HG03103 (cell line): ENCODE results near the gene EIF5A2.
A peak's percentile ranks its signal among the peaks of the same experiment; 100 is the strongest.
"Not testable (repeated sequence)": the region's sequence is repeated elsewhere in the genome, so short reads cannot be mapped to it uniquely, and the experiment has no call there.

Experiments
- ATAC-seq: cut with Tn5 transposase; IDR thresholded peaks from one replicate; pipeline ENCODE4 v1.9.1; 2021; ENCODE audit warnings: low read depth; ENCODE audit not compliant: unreplicated experiment

The EIF5A2 gene

GRCh38 chr3:170908235-170909116 is at the start of gene EIF5A2:
Gene EIF5A2 (minus strand): TSS chr3:170908637. CDS start chr3:170907806, 831 bp downstream.
- peak; percentile 88 for ATAC-seq

- no peak for ATAC-seq
Observed at GRCh38 chr3:170956647-170957046, 48.2 kb upstream of the EIF5A2 start.

GRCh38 chr3:170953736-170954135 is 45.3 kb upstream of the EIF5A2 start:
- no peak for ATAC-seq

DNA sequence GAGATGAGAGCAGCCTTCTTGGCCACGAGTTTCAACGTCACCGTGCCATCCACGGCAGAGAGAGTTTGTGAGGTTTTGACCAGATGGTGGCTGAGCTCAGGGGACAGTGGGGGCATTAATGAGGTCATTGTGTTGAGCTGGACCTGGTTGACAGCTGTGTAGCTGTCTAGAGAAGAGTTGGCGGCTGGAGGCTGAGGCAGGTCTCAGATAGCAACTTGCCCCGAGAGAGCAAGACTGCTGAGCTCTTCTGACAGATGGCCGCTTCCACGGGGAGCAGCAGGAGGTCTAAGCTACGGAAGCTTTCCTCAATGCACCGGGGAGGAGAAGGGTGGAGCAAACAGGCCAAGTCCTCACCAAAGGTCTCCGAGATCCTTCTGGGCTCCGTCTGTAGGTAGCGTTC is 44.8 kb upstream of the EIF5A2 start:
- ATAC-seq: no peak

DNA sequence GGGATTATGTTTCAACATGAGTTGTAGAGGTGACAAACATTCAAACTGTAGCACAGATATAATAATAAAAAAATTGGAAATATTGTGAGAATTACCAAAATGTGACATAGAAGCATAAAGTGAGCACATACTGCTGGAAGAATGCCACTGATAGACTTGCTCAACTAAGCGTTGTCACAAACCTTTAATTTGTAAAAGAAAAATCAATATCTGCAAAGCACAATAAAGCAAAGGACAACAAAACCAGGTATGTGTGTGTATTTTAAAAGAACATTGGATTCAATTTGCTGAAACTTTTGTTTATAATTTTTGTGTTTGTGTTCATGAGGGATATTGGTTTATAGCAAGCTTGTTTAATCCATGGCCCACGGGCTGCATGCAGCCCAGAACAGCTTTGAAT is 40.8 kb upstream of the EIF5A2 start:
- ATAC-seq: no peak

GRCh38 chr3:170947018-170947769 is 38.8 kb upstream of the EIF5A2 start:
- ATAC-seq: no peak

DNA sequence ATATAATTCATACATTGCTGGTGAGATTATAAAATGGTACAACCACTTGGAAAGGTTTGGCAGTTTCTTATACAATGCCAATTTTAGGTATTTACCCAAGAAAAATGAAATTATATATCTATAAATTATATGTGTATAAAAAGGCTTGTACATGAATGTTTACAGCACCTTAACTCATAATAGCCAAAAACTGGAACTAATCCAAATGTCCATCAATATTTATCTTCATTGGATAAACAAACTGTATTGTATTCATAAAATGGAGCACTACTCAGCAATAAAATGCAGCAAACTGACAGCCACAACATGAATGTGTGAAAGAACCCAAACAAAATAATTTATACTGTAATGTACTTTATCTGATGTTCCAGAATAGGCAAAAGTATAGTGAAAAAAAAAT is 33.6 kb upstream of the EIF5A2 start:
- no peak for ATAC-seq

- no peak for ATAC-seq
Observed at GRCh38 chr3:170941551-170941950, 33.1 kb upstream of the EIF5A2 start.

DNA sequence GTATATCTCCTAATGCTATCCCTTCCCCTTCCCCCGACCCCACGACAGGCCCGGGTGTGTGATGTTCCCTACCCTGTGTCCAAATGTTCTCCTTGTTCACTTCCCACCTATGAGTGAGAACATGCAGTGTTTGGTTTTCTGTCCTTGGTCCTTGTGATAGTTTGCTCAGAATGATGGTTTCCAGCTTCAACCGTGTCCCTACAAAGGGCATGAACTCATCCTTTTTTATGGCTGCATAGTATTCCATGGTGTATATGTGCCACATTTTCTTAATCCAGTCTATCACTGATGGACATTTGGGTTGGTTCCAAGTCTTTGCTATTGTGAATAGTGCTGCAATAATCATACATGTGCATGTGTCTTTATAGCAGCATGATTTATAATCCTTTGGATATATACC is 24.6 kb upstream of the EIF5A2 start:
- not testable (repeated sequence) for ATAC-seq

GRCh38 chr3:170923553-170923952 is 15.1 kb upstream of the EIF5A2 start:
- not testable (repeated sequence) for ATAC-seq

DNA sequence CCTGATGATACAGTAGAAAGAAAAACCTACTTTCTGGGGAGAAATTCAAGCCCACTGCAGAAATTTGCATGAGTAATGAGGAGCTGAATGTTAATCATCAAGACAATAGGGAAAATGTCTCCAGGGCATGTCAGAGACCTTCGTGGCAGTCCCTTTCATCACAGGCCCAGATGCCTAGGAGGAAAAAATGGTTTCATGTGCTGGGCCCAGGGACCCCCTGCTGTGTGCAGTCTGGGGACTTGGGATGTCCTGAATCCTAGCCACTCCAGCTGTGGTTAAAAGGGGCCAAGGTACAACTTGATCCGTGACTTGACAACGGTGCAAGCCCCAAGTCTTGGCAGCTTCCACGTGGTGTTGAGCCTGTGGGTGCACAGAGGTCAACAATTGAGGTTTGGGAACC is 10.3 kb upstream of the EIF5A2 start:
- no peak for ATAC-seq

GRCh38 chr3:170914690-170915089 is 6.3 kb upstream of the EIF5A2 start:
- no peak for ATAC-seq

- no peak for ATAC-seq
Observed at GRCh38 chr3:170914212-170914611, 5.8 kb upstream of the EIF5A2 start.

- ATAC-seq: no peak
Observed at GRCh38 chr3:170911051-170911450, 2.6 kb upstream of the EIF5A2 start.

- no peak for ATAC-seq
Observed at GRCh38 chr3:170910542-170910941, 2.1 kb upstream of the EIF5A2 start.

DNA sequence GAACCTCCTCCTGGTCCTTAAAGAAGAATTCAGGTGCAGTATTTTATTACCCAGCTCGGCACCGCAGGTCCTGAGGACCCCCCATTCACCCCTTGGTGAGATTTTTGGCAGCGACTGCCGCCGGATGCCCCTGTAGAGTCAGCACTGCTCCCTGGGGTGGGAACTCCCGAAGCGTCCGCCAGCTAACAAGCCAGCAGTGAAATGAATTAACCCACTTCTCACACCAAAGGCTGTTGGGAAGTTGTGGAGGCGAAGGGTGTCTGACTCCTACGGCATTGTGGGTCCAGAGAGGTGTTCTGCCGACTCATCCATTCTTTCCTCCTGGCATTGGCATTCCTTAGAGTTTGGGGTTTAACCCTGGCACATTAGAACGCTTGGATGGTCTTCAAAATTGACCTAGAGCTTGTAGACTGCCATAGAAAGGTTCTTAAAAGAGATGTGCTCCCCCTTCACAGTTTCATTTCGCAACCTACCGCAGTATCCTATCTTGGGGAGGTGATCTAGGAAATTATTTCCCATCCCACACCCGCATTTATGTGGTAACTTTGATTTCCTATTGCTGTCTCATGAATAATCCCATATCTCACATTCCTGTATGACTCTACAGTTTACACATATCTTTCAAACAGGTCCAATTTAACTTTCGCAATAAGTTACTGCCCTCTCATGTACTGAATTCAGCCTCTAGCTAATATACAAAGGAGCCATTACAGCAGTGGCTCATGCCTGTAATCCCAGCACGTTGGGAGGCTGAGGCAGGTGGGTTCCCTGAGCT is 879 bp upstream of the EIF5A2 start:
- no peak for ATAC-seq

- no peak for ATAC-seq
Observed at GRCh38 chr3:170907637-170908234, 701 bp downstream of the EIF5A2 start.

- ATAC-seq: no peak
Observed at GRCh38 chr3:170905862-170906261, 2.6 kb downstream of the EIF5A2 start.

DNA sequence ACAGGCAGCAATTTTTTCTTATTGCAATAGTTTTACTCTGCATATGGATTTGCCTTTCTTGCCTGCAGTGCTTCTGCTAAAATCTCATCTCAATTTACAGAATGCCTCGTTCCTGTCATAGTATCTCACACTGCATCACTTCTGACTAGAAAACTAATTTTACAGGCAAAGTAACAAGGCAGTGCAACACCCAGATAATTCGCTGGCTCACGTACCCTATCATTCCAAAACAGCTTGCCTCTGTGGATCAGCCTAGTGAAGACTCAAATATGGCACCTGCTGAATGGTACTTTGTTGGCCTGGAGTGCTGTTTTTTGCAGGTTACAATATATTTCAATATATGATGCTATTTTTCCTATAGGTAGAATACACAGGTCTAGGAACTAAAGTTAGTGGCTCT is 5.3 kb downstream of the EIF5A2 start:
- no peak for ATAC-seq

DNA sequence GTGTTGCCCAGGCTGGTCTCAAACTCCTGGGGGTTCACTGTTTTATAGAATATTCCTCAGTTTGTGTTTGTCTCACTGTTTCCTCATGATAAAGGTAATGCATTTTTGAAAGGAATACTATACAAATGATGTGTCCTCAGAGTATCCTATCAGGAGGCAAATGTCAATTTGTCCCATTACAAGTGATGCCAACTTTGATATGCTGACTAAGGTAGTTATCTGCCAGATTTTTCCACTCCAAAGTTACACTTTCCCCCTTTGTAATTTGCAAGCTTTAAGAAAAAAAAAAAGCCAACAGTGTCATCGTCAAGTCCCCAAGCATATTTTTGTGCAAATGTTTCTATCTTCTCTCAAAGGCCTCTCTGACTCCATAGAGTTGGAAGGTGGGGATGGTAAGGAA is 9.0 kb downstream of the EIF5A2 start:
- ATAC-seq: no peak

DNA sequence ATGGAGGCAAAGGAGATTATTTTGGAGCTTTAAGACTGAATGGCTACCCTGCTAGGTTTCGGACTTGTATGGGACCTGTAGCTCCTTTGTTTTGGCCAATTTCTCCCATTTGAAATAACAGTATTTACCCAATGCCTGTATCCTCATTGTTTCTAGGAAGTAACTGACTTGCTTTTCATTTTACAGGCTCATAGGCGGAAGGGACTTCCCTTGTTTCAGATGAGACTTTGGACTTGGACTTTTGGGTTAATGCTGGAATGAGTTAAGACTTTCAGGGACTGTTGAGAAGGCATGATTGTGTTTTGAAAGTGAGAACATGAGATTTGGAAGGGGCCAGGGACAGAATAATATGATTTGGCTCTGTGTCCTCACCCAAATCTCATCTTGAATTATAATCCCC is 10.5 kb downstream of the EIF5A2 start:
- no peak for ATAC-seq
